ENCODE data around the gene ADM5.
"Not testable (repeated sequence)": the region's sequence is repeated elsewhere in the genome, so short reads cannot be mapped to it uniquely, and the experiment has no call there.

The ADM5 gene

GRCh38 chr19:49700563-49700962, 11.2 kb downstream of the ADM5 start:
- H3K4me1 Mint-ChIP-seq, result no peaks in the 10 kb centered on the region
- H3K4me3 Mint-ChIP-seq, result no peak overlapping the region
- no peak overlapping the region for H3K27ac Mint-ChIP-seq
- no peaks in the 10 kb centered on the region for H3K9me3 Mint-ChIP-seq
- DNase-seq (ENCODE audit: low spot score in 2 of 2) (no peak), ATAC-seq (peak; percentile 65)
- no peaks in the 10 kb centered on the region for H3K36me3 Mint-ChIP-seq

- Mint-ChIP-seq H3K36me3 (no peaks in the 10 kb centered on the region), H3K9me3 (no peaks in the 10 kb centered on the region), H3K4me3 (no peak overlapping the region), H3K27ac (no peak overlapping the region), H3K4me1 (no peaks in the 10 kb centered on the region)
- DNase-seq (ENCODE audit: low spot score in 2 of 2), result no peak
- peak; percentile 42 for ATAC-seq
Observed at GRCh38 chr19:49701271-49701786, 11.9 kb downstream of the ADM5 start.

- DNase-seq (ENCODE audit: low spot score in 2 of 2) (no peak), ATAC-seq (no peak)
- H3K4me1 Mint-ChIP-seq, result no peaks in the 10 kb centered on the region
- no peak overlapping the region for H3K27ac Mint-ChIP-seq
- H3K36me3 Mint-ChIP-seq, result peaks cover 4% of the 10 kb centered on the region
- no peak overlapping the region for H3K4me3 Mint-ChIP-seq
- no peaks in the 10 kb centered on the region for H3K9me3 Mint-ChIP-seq
Observed at GRCh38 chr19:49704888-49705642, 15.7 kb downstream of the ADM5 start.

GRCh38 chr19:49705919-49706318, 16.5 kb downstream of the ADM5 start:
- ATAC-seq (no peak), DNase-seq (ENCODE audit: low spot score in 2 of 2) (no peak)
- no peak overlapping the region for H3K4me3 Mint-ChIP-seq
- no peaks in the 10 kb centered on the region for H3K9me3 Mint-ChIP-seq
- peaks cover 7% of the 10 kb centered on the region for H3K36me3 Mint-ChIP-seq
- H3K4me1 Mint-ChIP-seq, result no peaks in the 10 kb centered on the region
- no peak overlapping the region for H3K27ac Mint-ChIP-seq

GRCh38 chr19:49710372-49710951, 21.1 kb downstream of the ADM5 start:
- Mint-ChIP-seq H3K27ac (no peak overlapping the region), H3K4me3 (no peak overlapping the region), H3K4me1 (peaks cover 6% of the 10 kb centered on the region), H3K9me3 (no peaks in the 10 kb centered on the region), H3K36me3 (peaks cover 7% of the 10 kb centered on the region)
- DNase-seq (ENCODE audit: low spot score in 2 of 2) (no peak), ATAC-seq (no peak)

- Mint-ChIP-seq H3K9me3 (no peaks in the 10 kb centered on the region), H3K4me3 (no peak overlapping the region), H3K27ac (no peak overlapping the region), H3K4me1 (peaks cover 15% of the 10 kb centered on the region), H3K36me3 (peaks cover 7% of the 10 kb centered on the region)
- no peak for ATAC-seq
- no peak for DNase-seq (ENCODE audit: low spot score in 2 of 2)
Observed at GRCh38 chr19:49712397-49712859, 23.0 kb downstream of the ADM5 start.

- H3K4me1 Mint-ChIP-seq, result peaks cover 19% of the 10 kb centered on the region
- H3K9me3 Mint-ChIP-seq, result no peaks in the 10 kb centered on the region
- no peak overlapping the region for H3K27ac Mint-ChIP-seq
- peaks cover 7% of the 10 kb centered on the region for H3K36me3 Mint-ChIP-seq
- no peak overlapping the region for H3K4me3 Mint-ChIP-seq
- no peak for DNase-seq (ENCODE audit: low spot score in 2 of 2)
- no peak for ATAC-seq
Observed at GRCh38 chr19:49713236-49713845, 23.9 kb downstream of the ADM5 start.

- Mint-ChIP-seq H3K4me1 (peaks cover 19% of the 10 kb centered on the region), H3K36me3 (no peaks in the 10 kb centered on the region), H3K4me3 (no peak overlapping the region), H3K27ac (no peak overlapping the region), H3K9me3 (no peaks in the 10 kb centered on the region)
- DNase-seq (ENCODE audit: low spot score in 2 of 2) (no peak), ATAC-seq (peak; percentile 55)
Observed at GRCh38 chr19:49716154-49716553, 26.8 kb downstream of the ADM5 start.

GRCh38 chr19:49718511-49718910, 29.1 kb downstream of the ADM5 start:
- H3K4me3 Mint-ChIP-seq, result peak overlapping the region; percentile 69
- H3K9me3 Mint-ChIP-seq, result no peaks in the 10 kb centered on the region
- no peaks in the 10 kb centered on the region for H3K36me3 Mint-ChIP-seq
- no peak overlapping the region for H3K27ac Mint-ChIP-seq
- H3K4me1 Mint-ChIP-seq, result peaks cover 12% of the 10 kb centered on the region
- DNase-seq (ENCODE audit: low spot score in 2 of 2) (no peak), ATAC-seq (no peak)

- Mint-ChIP-seq H3K36me3 (no peaks in the 10 kb centered on the region), H3K27ac (no peak overlapping the region), H3K9me3 (no peaks in the 10 kb centered on the region), H3K4me1 (peaks cover 12% of the 10 kb centered on the region), H3K4me3 (no peak overlapping the region)
- ATAC-seq (no peak), DNase-seq (ENCODE audit: low spot score in 2 of 2) (no peak)
Observed at GRCh38 chr19:49718991-49719390, 29.6 kb downstream of the ADM5 start.

- H3K27ac Mint-ChIP-seq; H3K36me3 Mint-ChIP-seq; H3K4me3 Mint-ChIP-seq; ATAC-seq; DNase-seq (ENCODE audit: low spot score in 2 of 2); H3K9me3 Mint-ChIP-seq: not testable (repeated sequence)
- H3K4me1 Mint-ChIP-seq, result peaks cover 12% of the 10 kb centered on the region
Observed at GRCh38 chr19:49719420-49719819, 30.0 kb downstream of the ADM5 start.

- no peaks in the 10 kb centered on the region for H3K9me3 Mint-ChIP-seq
- no peak overlapping the region for H3K27ac Mint-ChIP-seq
- ATAC-seq (no peak), DNase-seq (ENCODE audit: low spot score in 2 of 2) (no peak)
- H3K4me3 Mint-ChIP-seq, result no peak overlapping the region
- no peaks in the 10 kb centered on the region for H3K36me3 Mint-ChIP-seq
- no peaks in the 10 kb centered on the region for H3K4me1 Mint-ChIP-seq
Observed at GRCh38 chr19:49727217-49728030, 38.0 kb downstream of the ADM5 start.

GRCh38 chr19:49730166-49730565, 40.8 kb downstream of the ADM5 start:
- Mint-ChIP-seq H3K36me3 (no peaks in the 10 kb centered on the region), H3K27ac (no peak overlapping the region), H3K4me1 (no peaks in the 10 kb centered on the region), H3K4me3 (no peak overlapping the region), H3K9me3 (no peaks in the 10 kb centered on the region)
- no peak for ATAC-seq
- no peak for DNase-seq (ENCODE audit: low spot score in 2 of 2)

- Mint-ChIP-seq H3K4me3 (no peak overlapping the region), H3K4me1 (peaks cover 7% of the 10 kb centered on the region), H3K36me3 (no peaks in the 10 kb centered on the region), H3K27ac (no peak overlapping the region), H3K9me3 (no peaks in the 10 kb centered on the region)
- ATAC-seq, result no peak
- DNase-seq (ENCODE audit: low spot score in 2 of 2), result no peak
Observed at GRCh38 chr19:49738268-49738667, 48.9 kb downstream of the ADM5 start.

GRCh38 chr19:49739098-49739497, 49.7 kb downstream of the ADM5 start:
- DNase-seq (ENCODE audit: low spot score in 2 of 2), result no peak

More at GRCh38 chr19:49739098-49739497, 49.7 kb downstream of the ADM5 start:
- Mint-ChIP-seq H3K4me1 (peaks cover 7% of the 10 kb centered on the region), H3K9me3 (no peaks in the 10 kb centered on the region), H3K36me3 (no peaks in the 10 kb centered on the region), H3K4me3 (no peak overlapping the region), H3K27ac (no peak overlapping the region)
- no peak for ATAC-seq
